Stimulated activated CD4-positive, alpha-beta T cell treated with anti-CD3 and anti-CD28 coated beads, TNF-alpha, amount 100 ng/mL, for 4 hours (primary cell): ENCODE data around the gene MAGEA10.
"Not testable (repeated sequence)": the region's sequence is repeated elsewhere in the genome, so short reads cannot be mapped to it uniquely, and the experiment has no call there.

Source experiments
- DNase-seq, 3 experiments: peaks; one replicate each; pipeline ENCODE4 v3.0.0-alpha.2; 2020; ENCODE audit warnings: low read depth in 3 of 3

MAGEA10 gene

DNA sequence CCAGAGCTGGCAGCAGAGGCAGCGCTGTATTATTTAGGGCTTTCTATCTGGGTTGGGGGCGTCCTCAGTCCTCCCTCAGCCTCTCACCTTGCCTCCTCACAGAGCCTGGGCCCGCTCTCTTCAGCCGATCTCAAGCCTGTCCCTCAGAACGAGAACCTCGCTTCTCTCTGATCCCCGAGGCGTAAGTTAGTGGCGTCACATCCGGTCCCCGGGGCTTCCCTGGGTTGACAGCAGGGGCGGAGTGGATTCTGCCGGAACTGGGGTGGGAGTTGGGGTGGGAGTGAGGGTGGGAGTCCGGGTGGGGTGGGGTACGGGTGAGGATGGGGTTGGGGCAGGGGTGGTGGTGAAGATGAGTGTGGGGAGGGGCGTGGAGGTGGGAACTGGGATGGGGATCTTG, at the start of gene MAGEA10:
Gene MAGEA10 (minus strand): TSS at position 190 of the 397 bp plus-strand sequence. CDS start 2,957 bp downstream, outside the sequence.
- no peak for DNase-seq

DNA sequence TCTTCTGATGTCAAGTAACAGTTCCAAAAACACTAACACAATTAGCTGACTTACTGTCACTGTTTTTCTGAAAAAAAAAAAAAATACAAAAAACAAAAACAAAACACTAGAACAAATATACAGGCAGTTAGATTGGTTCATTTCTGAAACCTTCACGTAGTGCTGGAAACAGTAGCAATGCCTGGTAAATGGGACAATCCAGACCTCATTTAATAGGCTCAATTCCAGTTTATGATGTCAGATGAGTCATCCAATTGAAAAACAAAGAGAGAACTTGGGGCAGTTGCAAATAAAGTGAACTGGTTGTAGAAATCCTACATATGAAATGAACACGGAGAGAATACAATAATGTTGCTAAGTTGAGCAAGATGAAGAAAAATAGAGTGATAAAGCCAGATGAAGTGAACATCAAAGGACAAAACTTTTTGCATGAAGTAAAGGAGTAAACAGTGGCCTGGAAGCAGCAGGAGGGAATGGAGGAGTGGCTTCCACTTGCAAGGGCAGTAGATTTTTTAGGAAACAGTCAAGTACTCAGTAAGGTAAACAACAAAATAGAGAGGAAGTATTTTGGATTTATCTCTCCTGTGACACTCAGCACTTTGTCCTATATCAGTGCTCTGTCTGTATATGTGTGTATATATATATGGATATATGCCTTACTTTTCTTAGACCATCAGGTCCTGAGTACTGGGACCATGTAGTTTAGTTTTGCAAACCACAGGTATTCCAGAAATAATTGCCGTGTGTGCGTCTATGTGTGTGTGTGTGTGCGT, 39.3 kb upstream of the MAGEA10 start:
- no peak for DNase-seq

DNA sequence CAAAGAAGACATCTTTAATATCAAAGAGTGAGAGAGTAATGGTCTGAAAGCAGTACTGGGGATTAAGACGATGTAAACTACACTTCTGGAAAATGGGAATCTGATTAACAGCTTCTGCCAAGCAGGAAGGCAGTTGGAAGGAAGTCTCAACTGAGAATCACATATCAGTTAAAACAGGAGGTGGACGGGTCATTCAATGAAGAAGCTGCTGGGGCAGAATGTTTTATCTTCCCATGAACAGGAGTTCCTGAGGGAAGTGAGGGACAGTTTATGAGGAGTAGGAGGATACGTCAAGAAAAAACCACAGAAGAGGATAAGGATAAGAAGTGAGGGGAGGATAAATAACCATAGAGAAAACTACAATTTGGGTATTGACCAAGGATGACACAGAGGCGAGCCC, 38.7 kb upstream of the MAGEA10 start:
- DNase-seq, result no peak

DNA sequence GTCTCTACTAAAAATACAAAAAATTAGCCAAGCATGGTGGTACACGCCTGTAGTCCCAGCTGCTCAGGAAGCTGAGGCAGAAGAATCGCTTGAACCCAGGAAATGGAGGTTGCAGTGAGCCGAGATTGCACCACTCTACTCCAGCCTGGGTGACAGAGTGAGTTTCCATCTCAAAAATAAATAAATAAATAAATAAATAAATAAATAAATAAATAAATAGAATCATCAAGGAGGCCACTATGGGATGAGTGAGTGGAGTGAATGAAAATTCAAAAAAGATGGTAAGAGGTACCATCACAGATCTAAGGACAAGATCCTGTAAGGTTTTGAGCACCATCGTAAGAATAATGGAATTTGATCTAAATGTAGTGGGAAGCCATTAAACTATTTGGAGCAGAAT, 37.5 kb upstream of the MAGEA10 start:
- not testable (repeated sequence) for DNase-seq

DNA sequence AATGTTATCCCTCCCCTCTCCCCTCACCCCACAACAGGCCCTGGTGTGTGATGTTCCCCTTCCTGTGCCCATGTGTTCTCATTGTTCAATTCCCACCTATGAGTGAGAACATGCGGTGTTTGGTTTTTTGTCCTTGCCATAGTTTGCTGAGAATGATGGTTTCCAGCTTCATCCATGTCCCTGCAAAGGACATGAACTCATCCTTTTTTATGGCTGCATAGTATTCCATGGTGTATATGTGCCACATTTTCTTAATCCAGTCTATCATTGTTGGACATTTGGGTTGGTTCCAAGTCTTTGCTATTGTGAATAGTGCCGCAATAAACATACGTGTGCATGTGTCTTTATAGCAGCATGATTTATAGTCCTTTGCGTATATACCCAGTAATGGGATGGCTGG, 35.5 kb upstream of the MAGEA10 start:
- DNase-seq, result not testable (repeated sequence)

GRCh38 chrX:152170621-152171020, 32.2 kb upstream of the MAGEA10 start:
- no peak for DNase-seq

DNA sequence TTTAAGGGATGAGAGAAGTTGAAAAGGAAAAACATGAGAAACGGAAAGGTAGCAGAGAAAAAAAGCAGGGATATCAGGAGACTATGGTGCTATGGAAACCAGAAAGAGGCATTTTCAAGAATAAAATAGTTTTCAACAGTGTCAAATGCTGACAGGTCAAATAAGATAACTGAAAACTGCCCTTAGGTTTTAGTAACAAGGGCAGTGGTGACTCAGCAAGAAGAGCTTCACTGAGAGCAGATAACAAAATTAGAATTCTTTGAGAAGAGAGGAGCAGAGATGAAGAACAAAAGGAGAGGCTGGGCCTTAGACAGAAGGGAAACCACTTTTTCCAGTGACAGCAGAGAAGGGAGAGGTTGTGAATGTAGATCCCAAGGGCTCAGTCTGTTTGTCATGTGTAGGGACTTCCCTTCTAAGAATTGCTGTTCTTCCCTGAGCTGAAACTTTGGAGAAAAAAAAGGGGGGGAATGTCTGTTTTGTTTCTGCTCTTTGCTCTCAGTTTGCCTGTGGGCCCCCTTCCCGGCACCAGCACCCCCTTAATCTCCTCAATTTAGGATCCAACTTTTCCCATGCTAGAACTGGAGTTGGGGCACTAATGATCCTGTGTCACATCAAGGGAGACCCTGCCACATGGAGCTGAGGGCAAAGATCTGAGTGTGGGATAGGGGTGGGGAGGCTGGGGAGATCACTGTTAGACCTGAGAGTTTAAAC, 26.8 kb upstream of the MAGEA10 start:
- no peak for DNase-seq

DNA sequence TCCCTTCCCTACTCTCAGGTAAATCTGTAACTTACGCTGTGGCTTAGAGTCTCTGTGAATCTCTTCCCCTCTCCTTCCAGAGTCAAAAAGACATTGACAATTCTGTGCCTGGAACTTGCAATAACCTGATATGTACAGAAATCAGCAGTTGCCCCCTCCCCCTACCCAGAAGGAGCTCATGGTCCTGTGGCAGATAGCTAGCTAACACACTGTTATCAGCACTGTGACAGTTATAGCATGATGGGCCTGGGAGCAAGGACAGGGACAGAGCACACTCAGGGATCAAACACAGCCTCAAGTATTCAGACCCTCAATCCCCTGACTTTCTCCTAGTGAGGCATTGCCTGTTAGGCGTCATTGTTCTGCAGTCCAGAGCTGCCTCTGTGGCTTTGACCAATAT, 18.7 kb upstream of the MAGEA10 start:
- DNase-seq, result no peak

GRCh38 chrX:152155766-152156310, 17.5 kb upstream of the MAGEA10 start:
- DNase-seq, result no peak

GRCh38 chrX:152154050-152154449, 15.7 kb upstream of the MAGEA10 start:
- no peak for DNase-seq

GRCh38 chrX:152151256-152151655, 12.9 kb upstream of the MAGEA10 start:
- DNase-seq, result no peak

DNA sequence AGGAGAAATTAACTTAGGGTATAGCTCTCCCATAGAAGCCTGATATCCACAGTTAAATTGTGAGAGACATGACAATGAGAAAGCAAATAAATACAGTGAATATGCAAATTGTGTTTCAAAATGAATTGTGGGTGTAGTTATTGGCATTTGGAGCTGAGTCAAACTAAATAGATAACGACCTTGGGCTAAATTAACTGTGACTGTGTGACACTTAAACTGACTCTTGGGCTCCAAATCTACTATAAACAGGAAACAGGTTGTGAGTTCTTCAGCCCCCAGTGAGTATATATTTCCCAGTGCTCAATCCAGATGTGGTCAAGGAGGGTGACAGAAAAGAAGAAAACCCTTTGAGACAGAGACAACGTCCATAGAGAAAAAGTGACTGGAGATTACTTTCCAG, 11.3 kb upstream of the MAGEA10 start:
- DNase-seq, result no peak

GRCh38 chrX:152139589-152139988, 1.2 kb upstream of the MAGEA10 start:
- DNase-seq, result no peak

GRCh38 chrX:152137771-152138387, 498 bp downstream of the MAGEA10 start:
- no peak for DNase-seq

DNA sequence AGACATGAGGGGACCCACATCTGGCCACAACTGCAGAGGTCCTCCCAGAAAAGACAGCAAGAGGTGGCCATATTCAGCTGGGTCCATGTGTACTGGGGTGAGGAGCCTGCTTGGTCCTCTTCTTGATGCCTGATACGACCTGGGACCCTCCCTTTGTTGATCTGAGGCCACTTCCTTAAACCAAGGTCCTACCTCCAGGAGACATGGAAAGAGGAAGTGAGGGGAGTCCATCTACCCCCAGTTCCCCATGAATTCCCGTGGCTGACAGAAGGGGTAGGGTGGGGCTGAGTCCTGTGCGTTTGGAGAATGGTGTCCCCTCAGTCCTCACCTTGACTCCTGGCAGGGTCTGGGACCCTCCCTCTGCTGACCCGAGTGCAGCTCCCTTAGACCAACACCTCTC, 2.1 kb downstream of the MAGEA10 start:
- no peak for DNase-seq

GRCh38 chrX:152131525-152131924, 6.9 kb downstream of the MAGEA10 start:
- no peak for DNase-seq

DNA sequence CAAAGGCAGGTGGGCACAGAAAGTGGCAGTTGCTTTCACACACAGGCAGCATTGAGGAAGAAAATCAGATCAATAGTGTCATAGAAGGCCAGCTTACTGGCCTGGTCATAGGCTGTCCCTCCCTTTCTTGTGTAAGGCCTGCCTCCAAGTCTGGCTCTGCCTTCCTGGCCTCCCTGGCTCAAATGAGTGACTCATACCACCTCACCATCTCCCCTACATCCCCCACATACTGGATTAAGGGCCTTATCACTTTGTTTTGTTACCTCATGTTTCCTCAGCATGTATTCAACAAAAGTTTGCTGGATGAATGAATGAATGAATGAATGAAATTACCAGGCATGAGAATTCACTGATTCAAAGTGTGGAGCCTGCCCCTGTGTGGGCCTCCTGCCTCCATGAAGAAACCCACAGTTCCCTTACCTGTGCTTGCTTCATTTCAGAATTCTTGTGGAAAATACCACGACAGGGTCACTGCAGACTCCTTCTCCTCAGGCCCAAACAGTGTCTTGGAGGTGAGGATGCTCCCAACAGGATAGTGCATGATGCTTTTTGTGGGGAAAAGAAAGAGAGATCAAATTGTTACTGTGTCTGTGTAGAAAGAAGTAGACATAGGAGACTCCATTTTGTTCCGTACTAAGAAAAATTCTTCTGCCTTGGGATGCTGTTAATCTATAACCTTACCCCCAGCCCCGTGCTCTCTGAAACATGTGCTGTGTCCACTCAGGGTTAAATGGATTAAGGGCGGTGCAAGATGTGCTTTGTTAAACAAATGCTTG, 9.1 kb downstream of the MAGEA10 start:
- not testable (repeated sequence) for DNase-seq

DNA sequence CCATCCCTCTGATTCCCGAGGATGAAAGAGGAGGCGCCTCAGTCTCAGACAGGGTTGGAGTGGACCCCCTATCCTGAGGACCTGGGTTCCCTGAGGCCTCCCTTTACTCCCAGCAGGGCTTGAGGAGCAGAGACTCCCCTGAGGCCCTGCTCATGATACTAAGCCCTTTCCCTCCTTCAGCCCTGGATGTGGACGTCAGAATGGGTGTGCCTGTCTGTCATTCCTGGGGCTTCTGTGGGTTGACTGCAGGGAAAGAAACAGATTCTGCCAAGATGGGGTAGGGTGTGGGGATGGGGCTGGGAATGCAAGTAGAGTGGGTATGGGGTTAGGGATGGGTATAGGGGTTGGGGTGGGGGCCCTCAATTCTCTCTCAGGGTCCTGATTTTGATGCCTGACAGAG, 21.1 kb downstream of the MAGEA10 start:
- no peak for DNase-seq

- DNase-seq, result no peak
Observed at GRCh38 chrX:152108527-152108926, 29.9 kb downstream of the MAGEA10 start.

GRCh38 chrX:152103866-152104265, 34.5 kb downstream of the MAGEA10 start:
- DNase-seq, result no peak

DNA sequence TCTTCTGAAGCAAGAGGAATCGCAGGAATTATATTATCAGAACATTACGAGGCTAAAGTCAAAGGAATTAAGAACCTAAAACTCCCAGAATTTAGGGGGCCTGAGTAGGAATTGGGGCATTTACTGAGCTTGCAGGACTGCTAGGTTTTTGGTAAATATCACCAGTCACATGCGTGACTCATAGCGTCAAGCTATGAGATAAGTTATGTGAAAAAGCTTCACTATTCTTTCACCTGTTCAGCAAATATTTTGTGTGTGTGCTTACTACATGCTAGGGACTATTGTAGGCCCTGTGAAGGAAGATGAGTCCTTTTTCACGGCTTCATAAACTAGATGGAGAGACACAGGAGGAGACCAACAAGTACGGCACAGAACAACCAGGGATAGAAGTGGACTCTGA, 52.2 kb downstream of the MAGEA10 start:
- DNase-seq, result no peak
